ENCODE measurements around the gene EIF5A2.

The EIF5A2 gene

GRCh38 chr3:170949211-170949610 is 40.8 kb upstream of the EIF5A2 start:
- Histone ChIP-seq H2AK5ac (ENCODE audit: low read depth, low read length) (no peak overlapping the region), H3K27me3 (ENCODE audit: control insufficient read depth in 3 of 3, insufficient read depth in 3 of 3, low read depth in 1 of 3, low read length in 3 of 3) (peaks cover 0 to 9% (median 0%) of the 10 kb centered on the region in 3 experiments), H4K8ac (ENCODE audit: low read depth, low read length) (no peak overlapping the region), H3K4ac (ENCODE audit: low read length) (no peak overlapping the region), H3K4me1 (ENCODE audit: control insufficient read depth in 2 of 2, insufficient read depth in 1 of 2, low read depth in 1 of 2, low read length in 2 of 2) (no peaks in the 10 kb centered on the region), H3K9ac (ENCODE audit: low read depth, low read length, poor library complexity) (no peak overlapping the region), H2BK15ac (ENCODE audit: low read length) (no peak overlapping the region), H2BK120ac (ENCODE audit: low read depth, low read length) (no peak overlapping the region), H2BK5ac (ENCODE audit: low read length) (no peak overlapping the region), H3K9me3 (replicated peaks in 1 of 2; ENCODE audit: control insufficient read depth in 2 of 2, insufficient read depth in 1 of 2, low read depth in 1 of 2, low read length in 2 of 2) (peaks cover 0 to 5% of the 10 kb centered on the region in 2 donors), H2AFZ (ENCODE audit: low read length) (no peak overlapping the region), H3K23ac (ENCODE audit: low read depth, low read length, poor library complexity) (no peak overlapping the region), H3K14ac (ENCODE audit: low read length) (no peak overlapping the region), H3K4me3 (ENCODE audit: low read length in 2 of 2) (no peak overlapping the region), H3K18ac (ENCODE audit: low read length) (no peak overlapping the region), H2BK12ac (ENCODE audit: low read length) (no peak overlapping the region), H3K27ac (replicated peaks; ENCODE audit: low read length) (no peak overlapping the region), H4K91ac (ENCODE audit: low read depth, low read length, poor library complexity) (no peak overlapping the region), H3K36me3 (replicated peaks in 1 of 2; ENCODE audit: control insufficient read depth in 2 of 2, insufficient read depth in 2 of 2, low read length in 2 of 2) (no peaks in the 10 kb centered on the region), H3K4me2 (ENCODE audit: insufficient read depth, low read length, poor library complexity, severe bottlenecking) (no peak overlapping the region), H3K79me1 (ENCODE audit: low read depth, low read length) (no peaks in the 10 kb centered on the region)
- no peak for DNase-seq (ENCODE audit: low spot score)
- WGBS, 2 donors (ENCODE audit: extremely low coverage in 2 of 2, insufficient read length in 2 of 2, insufficient replicate concordance in 1 of 2) = no CpG with 5 or more reads among the region's 2 CpGs

GRCh38 chr3:170947018-170947769 is 38.8 kb upstream of the EIF5A2 start:
- Histone ChIP-seq H2BK12ac (ENCODE audit: low read length) (no peak overlapping the region), H2AFZ (ENCODE audit: low read length) (no peak overlapping the region), H3K23ac (ENCODE audit: low read depth, low read length, poor library complexity) (peak overlapping the region; percentile 43), H3K4me1 (ENCODE audit: control insufficient read depth in 2 of 2, insufficient read depth in 1 of 2, low read depth in 1 of 2, low read length in 2 of 2) (no peaks in the 10 kb centered on the region), H3K14ac (ENCODE audit: low read length) (no peak overlapping the region), H2AK5ac (ENCODE audit: low read depth, low read length) (no peak overlapping the region), H2BK5ac (ENCODE audit: low read length) (no peak overlapping the region), H4K8ac (ENCODE audit: low read depth, low read length) (no peak overlapping the region), H2BK15ac (ENCODE audit: low read length) (no peak overlapping the region), H3K9ac (ENCODE audit: low read depth, low read length, poor library complexity) (no peak overlapping the region), H3K36me3 (replicated peaks in 1 of 2; ENCODE audit: control insufficient read depth in 2 of 2, insufficient read depth in 2 of 2, low read length in 2 of 2) (no peaks in the 10 kb centered on the region), H3K4ac (ENCODE audit: low read length) (no peak overlapping the region), H3K79me1 (ENCODE audit: low read depth, low read length) (no peaks in the 10 kb centered on the region), H3K18ac (ENCODE audit: low read length) (peak overlapping the region; percentile 17), H2BK120ac (ENCODE audit: low read depth, low read length) (no peak overlapping the region), H3K27ac (replicated peaks; ENCODE audit: low read length) (no peak overlapping the region), H4K91ac (ENCODE audit: low read depth, low read length, poor library complexity) (peak overlapping the region; percentile 12), H3K9me3 (replicated peaks in 1 of 2; ENCODE audit: control insufficient read depth in 2 of 2, insufficient read depth in 1 of 2, low read depth in 1 of 2, low read length in 2 of 2) (peaks cover 0 to 5% of the 10 kb centered on the region in 2 donors), H3K4me3 (ENCODE audit: low read length in 2 of 2) (peak overlapping the region in 1 of 2 donors; percentile 60), H3K27me3 (ENCODE audit: control insufficient read depth in 3 of 3, insufficient read depth in 3 of 3, low read depth in 1 of 3, low read length in 3 of 3) (peaks cover 0 to 6% (median 0%) of the 10 kb centered on the region in 3 experiments), H3K4me2 (ENCODE audit: insufficient read depth, low read length, poor library complexity, severe bottlenecking) (no peak overlapping the region)
- no CpG with 5 or more reads among the region's 25 CpGs for WGBS, 2 donors (ENCODE audit: extremely low coverage in 2 of 2, insufficient read length in 2 of 2, insufficient replicate concordance in 1 of 2)
- DNase-seq (ENCODE audit: low spot score) = no peak

GRCh38 chr3:170942011-170942410 is 33.6 kb upstream of the EIF5A2 start:
- Histone ChIP-seq H2BK12ac (ENCODE audit: low read length) (no peak overlapping the region), H2AK5ac (ENCODE audit: low read depth, low read length) (no peak overlapping the region), H3K4me2 (ENCODE audit: insufficient read depth, low read length, poor library complexity, severe bottlenecking) (no peak overlapping the region), H3K4me1 (ENCODE audit: control insufficient read depth in 2 of 2, insufficient read depth in 1 of 2, low read depth in 1 of 2, low read length in 2 of 2) (no peaks in the 10 kb centered on the region), H3K4ac (ENCODE audit: low read length) (no peak overlapping the region), H2BK120ac (ENCODE audit: low read depth, low read length) (no peak overlapping the region), H4K8ac (ENCODE audit: low read depth, low read length) (no peak overlapping the region), H3K9ac (ENCODE audit: low read depth, low read length, poor library complexity) (no peak overlapping the region), H3K79me1 (ENCODE audit: low read depth, low read length) (no peaks in the 10 kb centered on the region), H3K23ac (ENCODE audit: low read depth, low read length, poor library complexity) (no peak overlapping the region), H2BK5ac (ENCODE audit: low read length) (no peak overlapping the region), H2BK15ac (ENCODE audit: low read length) (no peak overlapping the region), H3K9me3 (replicated peaks in 1 of 2; ENCODE audit: control insufficient read depth in 2 of 2, insufficient read depth in 1 of 2, low read depth in 1 of 2, low read length in 2 of 2) (peaks cover 3 to 4% of the 10 kb centered on the region in 2 donors), H4K91ac (ENCODE audit: low read depth, low read length, poor library complexity) (no peak overlapping the region), H3K27me3 (ENCODE audit: control insufficient read depth in 3 of 3, insufficient read depth in 3 of 3, low read depth in 1 of 3, low read length in 3 of 3) (no peaks in the 10 kb centered on the region), H3K18ac (ENCODE audit: low read length) (no peak overlapping the region), H3K4me3 (ENCODE audit: low read length in 2 of 2) (no peak overlapping the region), H3K14ac (ENCODE audit: low read length) (no peak overlapping the region), H3K36me3 (replicated peaks in 1 of 2; ENCODE audit: control insufficient read depth in 2 of 2, insufficient read depth in 2 of 2, low read length in 2 of 2) (no peaks in the 10 kb centered on the region), H3K27ac (replicated peaks; ENCODE audit: low read length) (no peak overlapping the region), H2AFZ (ENCODE audit: low read length) (no peak overlapping the region)
- no peak for DNase-seq (ENCODE audit: low spot score)

GRCh38 chr3:170941551-170941950 is 33.1 kb upstream of the EIF5A2 start:
- Histone ChIP-seq H3K4me1 (ENCODE audit: control insufficient read depth in 2 of 2, insufficient read depth in 1 of 2, low read depth in 1 of 2, low read length in 2 of 2) (no peaks in the 10 kb centered on the region), H3K4ac (ENCODE audit: low read length) (no peak overlapping the region), H3K4me2 (ENCODE audit: insufficient read depth, low read length, poor library complexity, severe bottlenecking) (no peak overlapping the region), H3K14ac (ENCODE audit: low read length) (no peak overlapping the region), H3K27me3 (ENCODE audit: control insufficient read depth in 3 of 3, insufficient read depth in 3 of 3, low read depth in 1 of 3, low read length in 3 of 3) (no peaks in the 10 kb centered on the region), H2AFZ (ENCODE audit: low read length) (no peak overlapping the region), H3K23ac (ENCODE audit: low read depth, low read length, poor library complexity) (no peak overlapping the region), H2BK15ac (ENCODE audit: low read length) (no peak overlapping the region), H3K9ac (ENCODE audit: low read depth, low read length, poor library complexity) (no peak overlapping the region), H2AK5ac (ENCODE audit: low read depth, low read length) (no peak overlapping the region), H3K79me1 (ENCODE audit: low read depth, low read length) (no peaks in the 10 kb centered on the region), H2BK12ac (ENCODE audit: low read length) (no peak overlapping the region), H4K91ac (ENCODE audit: low read depth, low read length, poor library complexity) (no peak overlapping the region), H4K8ac (ENCODE audit: low read depth, low read length) (no peak overlapping the region), H2BK5ac (ENCODE audit: low read length) (no peak overlapping the region), H3K4me3 (ENCODE audit: low read length in 2 of 2) (no peak overlapping the region), H2BK120ac (ENCODE audit: low read depth, low read length) (no peak overlapping the region), H3K18ac (ENCODE audit: low read length) (no peak overlapping the region), H3K9me3 (replicated peaks in 1 of 2; ENCODE audit: control insufficient read depth in 2 of 2, insufficient read depth in 1 of 2, low read depth in 1 of 2, low read length in 2 of 2) (peaks cover 2 to 4% of the 10 kb centered on the region in 2 donors), H3K36me3 (replicated peaks in 1 of 2; ENCODE audit: control insufficient read depth in 2 of 2, insufficient read depth in 2 of 2, low read length in 2 of 2) (no peaks in the 10 kb centered on the region), H3K27ac (replicated peaks; ENCODE audit: low read length) (no peak overlapping the region)
- no peak for DNase-seq (ENCODE audit: low spot score)
- no CpG with 5 or more reads among the region's 1 CpG for WGBS, 2 donors (ENCODE audit: extremely low coverage in 2 of 2, insufficient read length in 2 of 2, insufficient replicate concordance in 1 of 2)

Data from neuronal stem cell (in vitro differentiated cells).